Endodermal cell (in vitro differentiated cells): ENCODE data around the gene ZBTB17. TPM values are rescaled to one million over a fixed set of nuclear protein-coding genes. Genes with fewer than 3 reads are reported as not detected.

Experiments used
- DNase-seq: peaks from one replicate; pipeline ENCODE4 v3.0.0-alpha.2; 2017
- H3K27ac ChIP-seq: 2 replicates; pipeline ENCODE4 v1.5.1; 2013; ENCODE audit warnings: mild to moderate bottlenecking, low read depth, low read length, moderate library complexity
- H3K27me3 ChIP-seq: 2 replicates; pipeline ENCODE4 v1.6.1; 2013; ENCODE audit warnings: mild to moderate bottlenecking, low read length, moderate library complexity; ENCODE audit not compliant: insufficient read depth, control insufficient read depth, poor library complexity, severe bottlenecking
- H3K36me3 ChIP-seq: 2 replicates; pipeline ENCODE4 v1.7.0; 2013; ENCODE audit warnings: mild to moderate bottlenecking, low read length, moderate library complexity; ENCODE audit not compliant: control insufficient read depth, insufficient read depth
- H3K4me1 ChIP-seq: one replicate; pipeline ENCODE4 v1.7.0; 2013; ENCODE audit warnings: low read length; ENCODE audit not compliant: control insufficient read depth, insufficient read depth
- H3K4me3 ChIP-seq: 2 replicates; pipeline ENCODE4 v1.5.1; 2013; ENCODE audit warnings: mild to moderate bottlenecking, low read length, moderate library complexity
- H3K9ac ChIP-seq: 2 replicates; pipeline ENCODE4 v1.6.1; 2013; ENCODE audit warnings: mild to moderate bottlenecking, low read length, moderate library complexity; ENCODE audit not compliant: poor library complexity, severe bottlenecking; ENCODE audit errors: extremely low read depth
- H3K9me3 ChIP-seq: 2 replicates; pipeline ENCODE4 v1.6.1; 2013; ENCODE audit warnings: mild to moderate bottlenecking, low read length, moderate library complexity; ENCODE audit not compliant: control insufficient read depth
- H3K27ac Mint-ChIP-seq: 2 replicates; pipeline ENCODE4 v1.8.0; 2020; ENCODE audit warnings: mixed read lengths
- H3K27me3 Mint-ChIP-seq: 2 replicates; pipeline ENCODE4 v1.8.0; 2021; ENCODE audit warnings: mild to moderate bottlenecking, mixed read lengths; ENCODE audit not compliant: insufficient read depth
- H3K36me3 Mint-ChIP-seq: 2 replicates; pipeline ENCODE4 v1.8.0; 2020; ENCODE audit warnings: low read depth, mixed read lengths
- H3K4me1 Mint-ChIP-seq: 2 replicates; pipeline ENCODE4 v1.8.0; 2020; ENCODE audit warnings: mixed read lengths
- H3K4me3 Mint-ChIP-seq: 2 replicates; pipeline ENCODE4 v1.8.0; 2020; ENCODE audit warnings: mild to moderate bottlenecking, moderate library complexity, mixed read lengths
- H3K9me3 Mint-ChIP-seq: 2 replicates; pipeline ENCODE4 v1.8.0; 2020; ENCODE audit warnings: mild to moderate bottlenecking, mixed read lengths
- CTCF ChIP-seq: fragments of 200-600 bp; sonication (generic); conservative IDR thresholded peaks from 2 replicates; pipeline ENCODE4 v1.5.0; 2021; ENCODE audit warnings: antibody characterized with exemption, mild to moderate bottlenecking
- WGBS, 2 experiments: methylation state at CpG; one replicate each; pipeline versions ENCODE4 v1.1.5 to v1.1.7; 2013; ENCODE audit warnings: missing lambda C conversion rate in 2 of 2, mixed read lengths in 1 of 2; ENCODE audit not compliant: insufficient coverage in 1 of 2, insufficient read length in 1 of 2; 5-methylcytosine and 5-hydroxymethylcytosine counted together
- total RNA-seq, 2 donors: library from RNA; stranded (reverse); fragmentation: NEBNext Ultra II Directional in 1 of 2; extraction: Animal tissue kit (Norgen Biotek cat#: 25700) in 1 of 2; gene quantifications; 2 replicates in 1 of 2; 3 replicates in 1 of 2; pipeline ENCODE4 v1.2.1, GENCODE V29; 2021

The ZBTB17 gene
- total RNA-seq, 2 donors from 2014 or later: 28.0 to 31.7 TPM

- Histone ChIP-seq H3K4me1 (peaks cover 16% of the 10 kb centered on the region), H3K9ac (no peak overlapping the region), H3K27me3 (no peaks in the 10 kb centered on the region), H3K27ac (no peak overlapping the region), H3K4me3 (no peak overlapping the region), H3K36me3 (peaks cover 22% of the 10 kb centered on the region), H3K9me3 (no peaks in the 10 kb centered on the region)
- 82 to 88% methylated on average over 12 to 23 of the region's 23 CpGs for WGBS, 2 experiments
- Mint-ChIP-seq H3K4me1 (peaks cover 45% of the 10 kb centered on the region), H3K27me3 (no peaks in the 10 kb centered on the region), H3K9me3 (no peaks in the 10 kb centered on the region), H3K27ac (peak overlapping the region; percentile 20), H3K36me3 (peaks cover 24% of the 10 kb centered on the region), H3K4me3 (no peak overlapping the region)
- TF ChIP-seq CTCF: peak; percentile 11
- peak; percentile 66 for DNase-seq
Measured at GRCh38 chr1:15951341-15952153, 24.4 kb downstream of the ZBTB17 start.

GRCh38 chr1:15950763-15951295 lies 25.1 kb downstream of the ZBTB17 start:
- H3K36me3 Mint-ChIP-seq: peaks cover 29% of the 10 kb centered on the region

GRCh38 chr1:15950302-15950701 lies 25.6 kb downstream of the ZBTB17 start:
- H3K27ac ChIP-seq: peak overlapping the region; percentile 0
- no peaks in the 10 kb centered on the region for H3K9me3 Mint-ChIP-seq
- no peak for TF ChIP-seq CTCF
- no peak for DNase-seq
- H3K9me3 ChIP-seq: no peaks in the 10 kb centered on the region
- H3K9ac ChIP-seq: no peak overlapping the region
- no peak overlapping the region for H3K4me3 ChIP-seq
- peak overlapping the region; percentile 71 for H3K27ac Mint-ChIP-seq
- peaks cover 45% of the 10 kb centered on the region for H3K4me1 Mint-ChIP-seq
- H3K27me3 Mint-ChIP-seq: no peaks in the 10 kb centered on the region
- no peak overlapping the region for H3K4me3 Mint-ChIP-seq
- H3K4me1 ChIP-seq: peaks cover 16% of the 10 kb centered on the region
- 93% methylated on average over 4 of the region's 4 CpGs; no CpG with 5 or more reads in 1 of the 2 experiments for WGBS, 2 experiments
- peaks cover 30% of the 10 kb centered on the region for H3K36me3 Mint-ChIP-seq
- peaks cover 22% of the 10 kb centered on the region for H3K36me3 ChIP-seq
- H3K27me3 ChIP-seq: no peaks in the 10 kb centered on the region

More at GRCh38 chr1:15950763-15951295, 25.1 kb downstream of the ZBTB17 start:
- H3K4me1 ChIP-seq: peaks cover 16% of the 10 kb centered on the region
- peaks cover 22% of the 10 kb centered on the region for H3K36me3 ChIP-seq
- H3K9me3 ChIP-seq: no peaks in the 10 kb centered on the region
- 83 to 90% methylated on average over 5 to 10 of the region's 10 CpGs for WGBS, 2 experiments
- Mint-ChIP-seq H3K4me1 (peaks cover 45% of the 10 kb centered on the region), H3K9me3 (no peaks in the 10 kb centered on the region), H3K27ac (peak overlapping the region; percentile 20), H3K4me3 (no peak overlapping the region), H3K27me3 (no peaks in the 10 kb centered on the region)
- no peak for DNase-seq
- H3K27me3 ChIP-seq: no peaks in the 10 kb centered on the region
- TF ChIP-seq CTCF: no peak
- no peak overlapping the region for H3K4me3 ChIP-seq
- H3K27ac ChIP-seq: no peak overlapping the region
- H3K9ac ChIP-seq: no peak overlapping the region
